GM18508 (cell line): ENCODE results near the gene OR14K1.
"Not testable (repeated sequence)": the region's sequence is repeated elsewhere in the genome, so short reads cannot be mapped to it uniquely, and the experiment has no call there.

Experiments used
- ATAC-seq: cut with Tn5 transposase; IDR thresholded peaks from one replicate; pipeline ENCODE4 v1.9.1; 2021; ENCODE audit warnings: moderate number of reproducible peaks; ENCODE audit not compliant: insufficient read depth, unreplicated experiment

OR14K1 gene, protein sequence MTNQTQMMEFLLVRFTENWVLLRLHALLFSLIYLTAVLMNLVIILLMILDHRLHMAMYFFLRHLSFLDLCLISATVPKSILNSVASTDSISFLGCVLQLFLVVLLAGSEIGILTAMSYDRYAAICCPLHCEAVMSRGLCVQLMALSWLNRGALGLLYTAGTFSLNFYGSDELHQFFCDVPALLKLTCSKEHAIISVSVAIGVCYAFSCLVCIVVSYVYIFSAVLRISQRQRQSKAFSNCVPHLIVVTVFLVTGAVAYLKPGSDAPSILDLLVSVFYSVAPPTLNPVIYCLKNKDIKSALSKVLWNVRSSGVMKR

GRCh38 chr1:247738315-247738714, at the start of gene OR14K1:
Gene OR14K1, plus strand, starts transcription at chr1:247738615. Its CDS starts 0 bp downstream, at chr1:247738615.
- ATAC-seq: no peak

DNA sequence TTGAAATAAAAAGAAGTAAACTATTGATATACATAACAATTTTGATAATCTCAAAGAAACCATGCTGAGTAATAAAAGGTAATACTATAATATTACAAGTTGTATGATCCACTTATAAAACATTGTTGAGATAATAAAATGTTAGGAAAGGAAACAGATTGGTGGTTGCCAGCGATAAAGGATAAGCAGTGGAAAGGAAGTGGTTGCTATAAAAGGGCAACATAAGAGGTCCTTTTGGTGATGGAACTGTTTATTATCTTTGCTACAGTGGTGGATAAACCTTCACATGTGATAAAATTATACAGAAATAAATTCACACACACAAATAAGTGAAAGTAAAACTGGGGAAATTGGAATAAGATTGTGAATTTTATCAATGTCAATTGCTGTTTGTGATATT, 37.1 kb upstream of the OR14K1 start:
- ATAC-seq: no peak

- not testable (repeated sequence) for ATAC-seq
Observed at GRCh38 chr1:247710681-247711080, 27.7 kb upstream of the OR14K1 start.

- ATAC-seq: no peak
Observed at GRCh38 chr1:247713753-247714152, 24.7 kb upstream of the OR14K1 start.

DNA sequence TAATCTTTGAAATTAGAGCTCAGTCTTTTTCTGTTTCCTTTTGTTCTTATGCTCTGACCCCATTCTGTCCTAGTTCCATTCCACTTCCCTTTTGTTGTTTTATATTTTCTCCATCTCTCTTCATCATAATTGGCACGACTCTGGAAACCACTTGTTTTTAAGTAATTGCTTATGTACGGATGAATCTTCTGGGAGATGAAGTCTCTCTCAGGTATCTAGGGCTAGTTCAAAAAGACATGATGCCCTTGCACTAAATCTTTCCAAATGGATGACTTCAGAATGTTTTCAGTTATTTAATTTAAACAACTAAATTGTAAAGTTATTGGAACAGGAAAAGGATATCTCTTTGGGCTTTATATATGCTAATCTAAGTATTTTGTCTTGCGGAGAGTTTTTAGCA, 21.9 kb upstream of the OR14K1 start, which contains the start of gene OR6F1:
Gene OR6F1, minus strand, starts transcription at position 101 of the 400 bp plus-strand sequence. CDS start 3,891 bp downstream, outside the sequence.
- no peak for ATAC-seq

GRCh38 chr1:247721222-247721621, 17.2 kb upstream of the OR14K1 start:
- ATAC-seq: no peak

- no peak for ATAC-seq
Observed at GRCh38 chr1:247740721-247741120, 2.3 kb downstream of the OR14K1 start.

DNA sequence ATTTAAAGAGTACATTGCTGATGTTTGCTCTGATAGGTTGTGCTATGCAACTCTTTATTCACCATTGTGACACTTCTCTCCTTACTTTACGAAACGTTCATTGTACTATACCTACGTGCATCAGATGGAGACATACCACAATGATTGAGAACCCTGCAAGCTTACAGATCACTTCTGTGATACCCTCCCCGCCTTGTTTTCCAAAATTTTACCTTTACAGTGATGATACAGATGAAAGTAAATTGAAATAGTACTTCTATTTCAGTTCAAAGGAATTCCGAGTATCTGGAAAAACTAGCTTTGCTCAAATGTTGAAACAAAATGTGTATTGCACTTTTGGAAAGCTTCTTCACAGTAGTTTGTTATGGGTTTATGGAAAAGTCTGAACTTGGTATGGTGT, 3.3 kb downstream of the OR14K1 start:
- ATAC-seq: no peak

DNA sequence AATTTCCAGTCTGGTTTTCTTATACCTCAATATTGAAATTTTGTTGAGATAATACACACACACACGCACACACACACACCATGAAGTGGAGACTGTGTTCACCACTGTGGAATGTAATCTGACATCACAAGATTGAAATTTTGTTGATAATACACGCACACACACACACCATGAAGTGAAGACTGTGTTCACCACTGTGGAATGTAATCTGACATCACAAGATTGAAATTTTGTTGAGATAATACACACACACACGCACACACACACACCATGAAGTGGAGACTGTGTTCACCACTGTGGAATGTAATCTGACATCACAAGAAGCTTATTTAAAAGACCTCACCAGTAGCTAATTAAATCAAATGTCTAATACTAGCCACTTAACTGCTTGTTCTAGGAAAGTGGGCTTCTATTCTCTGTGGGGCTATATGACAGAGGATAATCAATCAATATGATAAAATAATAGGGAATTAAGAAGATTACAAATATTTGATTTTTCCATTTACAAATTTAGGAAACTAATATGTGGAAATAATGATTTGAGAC, 3.9 kb downstream of the OR14K1 start:
- not testable (repeated sequence) for ATAC-seq

DNA sequence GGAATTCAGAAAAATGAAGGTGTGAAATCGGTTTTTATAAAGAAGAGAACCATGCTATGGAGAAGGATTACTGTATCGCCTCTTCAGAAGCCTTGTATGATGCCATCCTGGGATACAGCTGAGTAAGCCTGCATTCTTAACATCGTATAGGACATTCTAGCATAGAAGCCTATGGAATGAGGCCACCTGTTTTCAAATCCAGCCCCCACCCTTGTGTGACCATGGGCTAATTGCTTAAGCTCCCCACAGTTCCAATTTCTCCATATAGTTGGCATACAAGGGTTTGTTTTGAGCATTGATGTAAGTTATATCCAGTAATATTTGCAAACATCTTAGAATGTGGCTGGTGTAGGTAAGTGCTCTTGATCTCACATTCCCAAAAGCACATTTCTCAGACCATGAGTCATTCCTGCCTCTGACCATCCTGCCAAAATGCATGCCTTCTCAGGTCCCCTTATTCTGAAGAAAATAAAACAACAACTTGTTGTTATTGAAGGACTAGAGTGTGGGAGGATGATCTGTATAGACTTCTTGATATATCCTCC, 8.0 kb downstream of the OR14K1 start:
- ATAC-seq: no peak

- ATAC-seq: no peak
Observed at GRCh38 chr1:247747616-247748015, 9.2 kb downstream of the OR14K1 start.

GRCh38 chr1:247748041-247748440, 9.6 kb downstream of the OR14K1 start, which contains the start of gene OR14A2:
Gene OR14A2, minus strand, starts transcription at chr1:247748141.
- ATAC-seq: no peak

DNA sequence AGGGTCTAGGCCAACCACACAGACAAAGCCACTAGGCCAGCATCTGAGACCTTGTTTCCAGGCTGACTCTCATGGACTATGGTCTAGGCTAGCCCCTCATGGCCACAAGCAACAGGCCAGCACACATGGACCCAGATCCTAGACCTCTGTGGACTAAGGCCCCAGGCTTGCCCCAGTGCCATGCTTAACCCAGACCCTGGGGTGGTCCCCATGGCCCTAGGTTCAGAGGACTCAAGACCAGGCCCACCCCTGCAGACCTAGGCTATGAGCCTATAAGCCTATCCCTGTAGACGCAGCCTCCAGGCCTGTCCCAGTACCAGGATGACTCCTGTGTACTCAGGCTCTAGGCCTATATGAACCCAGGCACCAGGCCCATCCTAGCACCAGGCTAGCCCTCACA, 11.5 kb downstream of the OR14K1 start:
- no peak for ATAC-seq

GRCh38 chr1:247754311-247754710, 15.9 kb downstream of the OR14K1 start:
- ATAC-seq: not testable (repeated sequence)

DNA sequence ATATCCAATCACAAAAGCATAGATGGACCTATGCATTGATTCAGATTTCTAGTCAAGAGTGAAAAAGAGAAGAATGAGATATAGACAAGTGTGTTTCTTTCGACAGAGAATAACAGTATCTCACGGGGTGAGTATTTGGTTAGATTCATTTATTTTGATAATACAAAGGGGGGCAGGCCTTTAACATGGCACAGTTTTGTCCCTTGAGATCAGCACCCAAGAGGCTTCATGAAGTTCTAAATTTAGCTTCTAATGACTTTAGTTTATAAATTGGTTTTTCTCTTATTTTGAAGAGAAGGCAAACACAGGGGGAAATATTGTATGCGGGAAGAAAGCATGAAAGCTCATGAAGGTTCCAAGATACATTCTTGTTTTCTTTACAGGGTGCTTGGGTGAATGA, 22.0 kb downstream of the OR14K1 start, which contains the start of gene OR1C1:
Gene OR1C1, minus strand, starts transcription at position 101 of the 400 bp plus-strand sequence. CDS start 2,150 bp downstream, outside the sequence.
- no peak for ATAC-seq

DNA sequence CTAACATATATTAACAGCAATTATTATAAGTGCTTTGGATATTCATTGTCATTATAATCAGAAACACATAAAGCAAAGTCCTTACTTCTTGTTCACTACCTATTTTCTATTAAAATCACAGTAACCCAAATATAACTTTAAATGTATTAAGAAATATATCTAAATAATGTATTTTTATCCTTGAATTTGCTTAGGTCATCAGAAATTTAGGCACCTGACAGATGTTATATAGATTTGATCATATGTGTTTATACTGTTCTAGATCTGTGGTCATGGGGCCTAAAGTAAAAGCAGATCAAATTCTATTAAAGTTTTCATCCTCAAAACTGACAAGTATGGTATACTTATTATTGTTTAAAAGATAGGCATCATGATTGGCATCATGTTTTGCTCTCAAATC, 31.2 kb downstream of the OR14K1 start:
- ATAC-seq: no peak
